Sigmoid colon (tissue), 3 donors: ENCODE data around the gene SLC11A1.

Source experiments
- CTCF ChIP-seq, 4 experiments: fragments of 450-650 bp in 3 of 4; fragments of 200-600 bp in 1 of 4; IDR thresholded peaks; one replicate each; pipeline ENCODE4 v1.5.1; 2016 to 2019; ENCODE audit warnings: antibody characterized with exemption in 4 of 4, mild to moderate bottlenecking in 3 of 4, moderate library complexity in 2 of 4
- POLR2A ChIP-seq, 2 donors: fragments of 450-650 bp; IDR thresholded peaks; one replicate each; pipeline ENCODE4 v1.6.1; 2016; ENCODE audit warnings: antibody characterized with exemption in 2 of 2, mild to moderate bottlenecking in 2 of 2, moderate library complexity in 2 of 2

- TF ChIP-seq CTCF (IDR thresholded peaks at IDR 0.05) (peak; percentile 89 to 97 (median 94)), POLR2A (IDR thresholded peaks at IDR 0.05) (peak; percentile 54)
Measured at GRCh38 chr2:218395826-218396687, 14.0 kb downstream of the SLC11A1 start.
